H1 (cell line): Measurements from ENCODE around the gene DENND4C. TPM values are rescaled to one million over a fixed set of nuclear protein-coding genes. Genes with fewer than 3 reads are reported as not detected.

Experiments used
- CTCF ChIA-PET: fragments of 300-600 bp; sonication (Branson Sonifier 250); formaldehyde crosslinking; loops from one replicate; lab custom pipeline; 2021; ENCODE audit not compliant: partially characterized antibody; lab: Charles Lee
- POLR2A ChIA-PET: fragments of 300-600 bp; sonication (Branson Sonifier 250); formaldehyde crosslinking; loops from one replicate; lab custom pipeline; 2021; ENCODE audit warnings: inconsistent platforms; ENCODE audit not compliant: partially characterized antibody; lab: Charles Lee
- DNase-seq, 2 experiments: peaks; one replicate each; pipeline versions ENCODE4 v3.0.0 to v3.0.0-alpha.2; 2010 to 2022; ENCODE audit warnings: low spot score in 2 of 2, low read depth in 1 of 2, mixed read lengths in 1 of 2
- FAIRE-seq: peaks from 2 replicates; lab custom pipeline; 2011; peaks lifted over from hg19 to GRCh38; lab: Jason Lieb, UNC
- H2AFZ ChIP-seq: 2 replicates; pipeline ENCODE4 v1.8.1; 2012; ENCODE audit warnings: low read length, inconsistent platforms
- H2AK5ac ChIP-seq: 2 replicates; pipeline ENCODE4 v1.6.1; 2013; ENCODE audit warnings: low read depth, low read length
- H2BK120ac ChIP-seq: replicated peaks from 2 replicates; pipeline ENCODE3; 2013; ENCODE audit warnings: low read depth, low read length, inconsistent platforms
- H2BK12ac ChIP-seq: 2 replicates; pipeline ENCODE4 v1.6.1; 2013; ENCODE audit warnings: low read depth, low read length
- H2BK15ac ChIP-seq: 2 replicates; pipeline ENCODE4 v1.6.1; 2013; ENCODE audit warnings: low read length
- H2BK20ac ChIP-seq: 2 replicates; pipeline ENCODE4 v1.6.1; 2013; ENCODE audit warnings: low read length
- H2BK5ac ChIP-seq: 2 replicates; pipeline ENCODE4 v1.6.1; 2013; ENCODE audit warnings: low read depth, low read length
- H3K14ac ChIP-seq: 2 replicates; pipeline ENCODE4 v1.6.1; 2013; ENCODE audit warnings: inconsistent platforms; ENCODE audit not compliant: insufficient read length
- H3K18ac ChIP-seq: 2 replicates; pipeline ENCODE4 v1.6.1; 2013; ENCODE audit warnings: low read length; ENCODE audit errors: extremely low read depth
- H3K23ac ChIP-seq: 2 replicates; pipeline ENCODE4 v1.6.1; 2013; ENCODE audit warnings: inconsistent platforms; ENCODE audit not compliant: insufficient read length
- H3K23me2 ChIP-seq: 2 replicates; pipeline ENCODE4 v1.6.1; 2013; ENCODE audit warnings: low read depth, low read length
- H3K27ac ChIP-seq: 2 replicates; pipeline ENCODE4 v1.6.1; 2011; ENCODE audit warnings: low read depth, low read length, inconsistent platforms
- H3K27me3 ChIP-seq, 4 experiments: replicated peaks in 1 of 4; 1 replicate in 1 of 4; 2 replicates in 3 of 4; pipeline versions ENCODE4 v1.6.1 to v1.8.1; 2011 to 2013; ENCODE audit warnings: low read length in 3 of 4, mild to moderate bottlenecking in 3 of 4, inconsistent platforms in 2 of 4, mixed read lengths in 2 of 4, moderate library complexity in 1 of 4; ENCODE audit not compliant: control insufficient read depth in 3 of 4, insufficient read depth in 3 of 4; ENCODE audit errors: extremely low read depth in 1 of 4
- H3K36me3 ChIP-seq, 4 experiments: 2 replicates each; pipeline versions ENCODE4 v1.6.1 to v1.8.1; 2011 to 2013; ENCODE audit warnings: mild to moderate bottlenecking in 4 of 4, low read length in 3 of 4, moderate library complexity in 2 of 4, control low read depth in 1 of 4, inconsistent platforms in 1 of 4; ENCODE audit not compliant: insufficient read depth in 4 of 4, control insufficient read depth in 2 of 4
- H3K4ac ChIP-seq: replicated peaks from 2 replicates; pipeline ENCODE3; 2013; ENCODE audit warnings: low read length, low read depth, mixed read lengths, inconsistent platforms; ENCODE audit not compliant: insufficient read length
- H3K4me1 ChIP-seq, 4 experiments: replicated peaks in 1 of 4; 1 replicate in 1 of 4; 2 replicates in 3 of 4; pipeline versions ENCODE4 v1.6.1 to v1.8.1; 2011 to 2013; ENCODE audit warnings: low read length in 3 of 4, inconsistent platforms in 2 of 4, mixed read lengths in 1 of 4; ENCODE audit not compliant: insufficient read depth in 4 of 4, control insufficient read depth in 3 of 4
- H3K4me2 ChIP-seq, 2 experiments: 2 replicates each; pipeline versions ENCODE4 v1.6.1 to v1.8.1; 2011 to 2013; ENCODE audit warnings: low read depth in 2 of 2, low read length in 2 of 2, control low read depth in 1 of 2, inconsistent platforms in 1 of 2, mild to moderate bottlenecking in 1 of 2; ENCODE audit not compliant: insufficient read depth in 1 of 2
- H3K4me3 ChIP-seq, 4 experiments: fragments of 200-600, 300-600 bp in 1 of 4; sonication (generic), shearing (Covaris generic), sonication (Bioruptor Twin) in 1 of 4; 2 replicates each; pipeline versions ENCODE4 v1.5.1 to v1.8.1; 2011 to 2016; ENCODE audit warnings: low read length in 4 of 4, low read depth in 3 of 4, control low read depth in 2 of 4, inconsistent platforms in 2 of 4, mild to moderate bottlenecking in 2 of 4, mixed read lengths in 1 of 4, moderate library complexity in 1 of 4; ENCODE audit not compliant: insufficient read depth in 2 of 4; ENCODE audit errors: extremely low read depth in 1 of 4
- H3K56ac ChIP-seq: replicated peaks from 2 replicates; pipeline ENCODE3; 2013; ENCODE audit warnings: low read depth, mild to moderate bottlenecking, mixed read lengths, low read length, inconsistent platforms; ENCODE audit not compliant: insufficient read length
- H3K79me1 ChIP-seq: 2 replicates; pipeline ENCODE4 v1.6.1; 2013; ENCODE audit warnings: low read depth, low read length, control low read depth
- H3K79me2 ChIP-seq, 2 experiments: 2 replicates each; pipeline versions ENCODE4 v1.6.1 to v1.8.1; 2012 to 2013; ENCODE audit warnings: low read length in 2 of 2, mild to moderate bottlenecking in 2 of 2, inconsistent platforms in 1 of 2; ENCODE audit not compliant: insufficient read depth in 2 of 2, control insufficient read depth in 1 of 2
- H3K9ac ChIP-seq, 4 experiments: replicated peaks in 1 of 4; 1 replicate in 1 of 4; 2 replicates in 3 of 4; pipeline versions ENCODE4 v1.6.1 to v1.8.1; 2011 to 2013; ENCODE audit warnings: low read depth in 3 of 4, low read length in 3 of 4, control low read depth in 2 of 4, mild to moderate bottlenecking in 2 of 4, moderate library complexity in 2 of 4, inconsistent platforms in 1 of 4; ENCODE audit errors: extremely low read depth in 1 of 4
- H3K9me3 ChIP-seq, 2 experiments: 2 replicates each; pipeline versions ENCODE4 v1.6.1 to v1.8.1; 2012 to 2013; ENCODE audit warnings: mild to moderate bottlenecking in 2 of 2, moderate library complexity in 2 of 2, control low read depth in 1 of 2, inconsistent platforms in 1 of 2, low read depth in 1 of 2, low read length in 1 of 2, mixed read lengths in 1 of 2; ENCODE audit not compliant: insufficient read depth in 2 of 2
- H4K20me1 ChIP-seq, 2 experiments: replicated peaks in 1 of 2; 2 replicates each; pipeline versions ENCODE3 to v1.8.1; 2011 to 2013; ENCODE audit warnings: inconsistent platforms in 2 of 2, low read length in 2 of 2, mild to moderate bottlenecking in 1 of 2; ENCODE audit not compliant: insufficient read depth in 2 of 2, control insufficient read depth in 1 of 2
- H4K5ac ChIP-seq: 2 replicates; pipeline ENCODE4 v1.6.1; 2013; ENCODE audit warnings: low read length, low read depth, mixed read lengths, inconsistent platforms; ENCODE audit not compliant: insufficient read length
- H4K8ac ChIP-seq: 2 replicates; pipeline ENCODE4 v1.8.0; 2013; ENCODE audit warnings: mild to moderate bottlenecking, moderate library complexity, low read length, inconsistent platforms; ENCODE audit not compliant: insufficient read depth; ENCODE audit errors: extremely low read depth
- H4K91ac ChIP-seq: replicated peaks from 2 replicates; pipeline ENCODE3; 2013; ENCODE audit warnings: low read length, mixed read lengths, inconsistent platforms; ENCODE audit not compliant: insufficient read length
- MAFK ChIP-seq: IDR thresholded peaks from 2 replicates; pipeline ENCODE4 v1.6.1; 2012; ENCODE audit warnings: low read depth, mild to moderate bottlenecking, improper control_type of control experiment, low read length
- WGBS, 2 experiments: shearing (Covaris generic) in 1 of 2; methylation state at CpG; one replicate each; pipeline versions ENCODE4 v1.1.6 to v1.1.7; 2013 to 2015; ENCODE audit warnings: low lambda C conversion rate in 2 of 2, mixed read lengths in 2 of 2, inconsistent platforms in 1 of 2, low coverage in 1 of 2, missing lambda C conversion rate in 1 of 2; ENCODE audit not compliant: insufficient replicate concordance in 2 of 2, insufficient coverage in 1 of 2, insufficient read length in 1 of 2; ENCODE audit errors: extremely low coverage in 1 of 2, missing lambda C conversion rate in 1 of 2; 5-methylcytosine and 5-hydroxymethylcytosine counted together
- polyA plus RNA-seq, 7 experiments: library from polyadenylated mRNA; depleted of rRNA in 3 of 7; stranded (reverse) in 5 of 7; unstranded in 2 of 7; fragments of >200 nt in 5 of 7; fragments of 200-250 nt in 2 of 7; gene quantifications; 1 replicate in 5 of 7; 2 replicates in 1 of 7; 4 replicates in 1 of 7; pipeline versions ENCODE4 v1.2.1 to v1.2.3, GENCODE V29; 2011 to 2013; ENCODE audit warnings: missing spikeins in 2 of 7, mixed read lengths in 2 of 7
- total RNA-seq: library from RNA; stranded (reverse); fragmentation: NEBNext Ultra II Directional; extraction: Animal tissue kit (Norgen Biotek cat#: 25700); gene quantifications from 2 replicates; pipeline ENCODE4 v1.2.1, GENCODE V29; 2021

Gene DENND4C
- total and polyA plus RNA-seq, 2 of the 8 experiments (the other 6 are each of a cell fraction or from before 2014, with no cell fraction given): 6.9 to 18.9 TPM

- Histone ChIP-seq H2BK15ac (no peak overlapping the region), H3K9me3 (no peaks in the 10 kb centered on the region), H2AFZ (no peak overlapping the region), H3K4me3 (no peak overlapping the region), H4K20me1 (no peaks in the 10 kb centered on the region), H2BK120ac (no peak overlapping the region), H4K5ac (no peak overlapping the region), H3K18ac (no peak overlapping the region), H4K91ac (no peak overlapping the region), H3K79me1 (no peaks in the 10 kb centered on the region), H3K14ac (no peak overlapping the region), H2BK5ac (no peak overlapping the region), H2BK20ac (no peak overlapping the region), H3K4ac (no peak overlapping the region), H3K79me2 (no peaks in the 10 kb centered on the region), H3K56ac (no peak overlapping the region), H3K36me3 (no peaks in the 10 kb centered on the region), H2BK12ac (no peak overlapping the region), H3K4me2 (no peak overlapping the region), H3K9ac (no peak overlapping the region), H3K23me2 (no peaks in the 10 kb centered on the region), H3K27ac (no peak overlapping the region), H4K8ac (no peak overlapping the region), H3K23ac (no peak overlapping the region), H2AK5ac (no peak overlapping the region), H3K4me1 (no peaks in the 10 kb centered on the region), H3K27me3 (no peaks in the 10 kb centered on the region)
- FAIRE-seq (no peak), DNase-seq (no peak)
- CTCF ChIA-PET: no interaction called here
- POLR2A ChIA-PET: no interaction called here
- 73% methylated on average over 8 of the region's 8 CpGs; no CpG with 5 or more reads in 1 of the 2 experiments for WGBS, 2 experiments
- TF ChIP-seq MAFK: no peak
Measured at GRCh38 chr9:19200229-19200628, 30.3 kb upstream of the DENND4C start.
